ENCODE measurements around the gene MCTP1. TPM values are rescaled to one million over a fixed set of nuclear protein-coding genes. Genes with fewer than 3 reads are reported as not detected.

The MCTP1 gene
- total RNA-seq, 1 experiment from 2014 or later, result 2.5 TPM

- no peak overlapping the region for H3T11ph ChIP-seq (ENCODE audit: low read length)
- no peaks in the 10 kb centered on the region for H3K79me2 ChIP-seq (ENCODE audit: insufficient read depth, low read length)
- H2BK120ac ChIP-seq (ENCODE audit: low read depth, low read length, poor library complexity, severe bottlenecking), result no peak overlapping the region
- H3K23me2 ChIP-seq (ENCODE audit: insufficient read length, low read depth, low read length, poor library complexity, severe bottlenecking), result no peaks in the 10 kb centered on the region
- no peak overlapping the region for H3K4me2 ChIP-seq (ENCODE audit: insufficient read depth, insufficient read length, low read length)
- H3K23ac ChIP-seq (ENCODE audit: insufficient read length, low read depth, low read length), result no peak overlapping the region
- H3K9me3 ChIP-seq (ENCODE audit: control insufficient read depth, low read depth, low read length), result no peaks in the 10 kb centered on the region
- H3K9me3 Mint-ChIP-seq, result no peaks in the 10 kb centered on the region
- H3K27ac Mint-ChIP-seq, result no peak overlapping the region
- no peak overlapping the region for H4K91ac ChIP-seq (ENCODE audit: insufficient read length, low read depth, low read length)
- no peak overlapping the region for H2AFZ ChIP-seq (ENCODE audit: low read length)
- no peaks in the 10 kb centered on the region for H3K36me3 Mint-ChIP-seq (ENCODE audit: insufficient read depth in 1 of 3, low read depth in 3 of 3)
- no peak overlapping the region for H2BK20ac ChIP-seq (ENCODE audit: low read depth, low read length, poor library complexity, severe bottlenecking)
- TF ChIP-seq CTCF (conservative IDR thresholded peaks at IDR 0.05), result no peak
- no peak overlapping the region for H3K14ac ChIP-seq (ENCODE audit: insufficient read depth, low read length)
- no peak overlapping the region for H4K5ac ChIP-seq (ENCODE audit: insufficient read length, low read depth, low read length)
- no CpG with 5 or more reads among the region's 2 CpGs for WGBS (ENCODE audit: extremely low coverage, insufficient read length, low lambda C conversion rate)
- no peak overlapping the region for H3K27ac ChIP-seq (ENCODE audit: insufficient read length, low read depth, low read length)
- H4K20me1 ChIP-seq (ENCODE audit: control insufficient read depth, insufficient read depth, insufficient read length), result no peaks in the 10 kb centered on the region
- peaks cover 20 to 21% of the 10 kb centered on the region in 2 experiments for H3K4me1 Mint-ChIP-seq
- peaks cover 3% of the 10 kb centered on the region; the same call in 1 of the 2 replicates for H3K4me1 ChIP-seq (ENCODE audit: insufficient read depth, low read length)
- no peak for DNase-seq
- H3K9ac ChIP-seq (ENCODE audit: extremely low read depth, insufficient read length, low read length), result no peak overlapping the region
- no peak overlapping the region for H3K56ac ChIP-seq (ENCODE audit: insufficient read length, low read depth, low read length)
- H2BK15ac ChIP-seq (ENCODE audit: low read depth, low read length), result no peak overlapping the region
- H3K4ac ChIP-seq (ENCODE audit: low read depth, low read length), result no peak overlapping the region
- H2AK5ac ChIP-seq (ENCODE audit: insufficient read length, low read length), result no peak overlapping the region
- H2BK12ac ChIP-seq (ENCODE audit: insufficient read length, low read depth, low read length), result no peak overlapping the region
- H4K8ac ChIP-seq (replicated peaks; ENCODE audit: insufficient read length, low read depth, low read length), result no peak overlapping the region
- no peak overlapping the region for H3K4me3 Mint-ChIP-seq
- H3K18ac ChIP-seq (ENCODE audit: insufficient read length, low read depth, low read length), result no peak overlapping the region
- no peak overlapping the region for H2BK5ac ChIP-seq (ENCODE audit: insufficient read length, low read length)
- H3K79me1 ChIP-seq (ENCODE audit: insufficient read depth, low read depth, low read length, poor library complexity, severe bottlenecking), result no peaks in the 10 kb centered on the region
- no peaks in the 10 kb centered on the region for H3K27me3 ChIP-seq (ENCODE audit: insufficient read depth, low read length)
- H3K27me3 Mint-ChIP-seq (ENCODE audit: low read depth), result no peaks in the 10 kb centered on the region
Observed at GRCh38 chr5:94857111-94857510, 427.8 kb downstream of the MCTP1 start.

Data from H9 (cell line).